ENCODE data around the gene GRIN2C. TPM values are rescaled to one million over a fixed set of nuclear protein-coding genes. Genes with fewer than 3 reads are reported as not detected.

Gene GRIN2C
- total and polyA plus RNA-seq, 9 of the 15 experiments (the other 6 are each of a cell fraction or from before 2014, with no cell fraction given): under 0.01 to 0.33 (median 0.10) TPM; not detected in 2

DNA sequence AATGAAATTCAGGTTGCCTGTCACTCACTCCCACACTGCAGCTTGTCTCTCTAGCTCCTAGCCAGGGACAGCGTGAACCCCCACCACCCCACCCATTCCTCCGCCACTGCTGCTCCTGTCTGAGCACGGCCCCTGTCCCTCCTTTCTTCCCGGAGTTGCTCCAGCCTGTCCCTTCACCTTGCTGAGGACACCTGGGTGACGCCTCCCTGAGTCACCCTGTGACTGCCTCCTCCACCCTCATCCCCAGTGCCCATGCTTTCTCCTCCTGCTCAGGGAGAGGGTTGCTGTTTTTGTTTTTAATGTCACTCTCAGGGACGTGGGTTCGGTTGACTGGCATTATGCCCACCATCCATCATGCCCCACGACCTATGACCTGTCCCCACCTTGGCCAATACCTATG, 57.8 kb downstream of the GRIN2C start:
- no peaks in the 10 kb centered on the region for H3K9me1 ChIP-seq (ENCODE audit: control insufficient read depth, insufficient read depth, low read length)
- in situ Hi-C loops (cut with MboI) (no loop called here), intact Hi-C loops (cut with micrococcal nuclease) (no loop called here)
- TF ChIP-seq TAF15 (IDR thresholded peaks at IDR 0.05; ENCODE audit: low read depth, low read length): no peak
- TF ChIP-seq, protein P1, sequence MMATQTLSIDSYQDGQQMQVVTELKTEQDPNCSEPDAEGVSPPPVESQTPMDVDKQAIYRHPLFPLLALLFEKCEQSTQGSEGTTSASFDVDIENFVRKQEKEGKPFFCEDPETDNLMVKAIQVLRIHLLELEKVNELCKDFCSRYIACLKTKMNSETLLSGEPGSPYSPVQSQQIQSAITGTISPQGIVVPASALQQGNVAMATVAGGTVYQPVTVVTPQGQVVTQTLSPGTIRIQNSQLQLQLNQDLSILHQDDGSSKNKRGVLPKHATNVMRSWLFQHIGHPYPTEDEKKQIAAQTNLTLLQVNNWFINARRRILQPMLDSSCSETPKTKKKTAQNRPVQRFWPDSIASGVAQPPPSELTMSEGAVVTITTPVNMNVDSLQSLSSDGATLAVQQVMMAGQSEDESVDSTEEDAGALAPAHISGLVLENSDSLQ (IDR thresholded peaks at IDR 0.05): 0 out of 2 replicates have a peak, but pooled peaks have one; percentile 10
- ChIA-PET POLR2A (interaction anchor here (0.9 kb wide), 1 partner anchor 67 kb away, joined by 4 read pairs; no protein-coding TSS in a partner anchor), CTCF (ENCODE audit: low intra/inter-chr PET ratio) (no interaction called here)
- no peak for FAIRE-seq
- H3K9me3 ChIP-seq (replicated peaks; ENCODE audit: control insufficient read depth, insufficient read depth, low read depth, low read length): no peaks in the 10 kb centered on the region
- H3K27ac ChIP-seq (ENCODE audit: extremely low read depth, low read depth, low read length): no peak overlapping the region
- H3K36me3 ChIP-seq (ENCODE audit: control insufficient read depth, insufficient read depth, low read length): peaks cover 9% of the 10 kb centered on the region; the same call in 2 of the 3 replicates
- no peak overlapping the region for H3K4me3 ChIP-seq
- H3K27me3 ChIP-seq (ENCODE audit: control insufficient read depth in 2 of 2, insufficient read depth in 2 of 2, low read length in 2 of 2): no peaks in the 10 kb centered on the region
- H3K79me2 ChIP-seq (ENCODE audit: control insufficient read depth, insufficient read depth, low read length): no peaks in the 10 kb centered on the region
- H3K4me1 ChIP-seq (replicated peaks in 1 of 2; ENCODE audit: control insufficient read depth in 2 of 2, insufficient read depth in 2 of 2, low read length in 2 of 2): no peaks in the 10 kb centered on the region
- DNase-seq (ENCODE audit: extremely low read depth in 1 of 4, low spot score in 3 of 4): no peak
- WGBS (ENCODE audit: insufficient coverage, low coverage, missing lambda C conversion rate): 65% methylated on average over 7 of the region's 8 CpGs
- no peak overlapping the region for H3K9ac ChIP-seq (ENCODE audit: insufficient read depth in 1 of 2, low read depth in 2 of 2, low read length in 2 of 2)
- no peak for ATAC-seq
- H4K20me1 ChIP-seq (replicated peaks; ENCODE audit: control insufficient read depth, insufficient read depth, low read length): peaks cover 9% of the 10 kb centered on the region
- H2AFZ ChIP-seq (ENCODE audit: low read depth, low read length): no peak overlapping the region
- BruUV-seq (replicated peaks): no TSS peak
- no peak overlapping the region for H3K4me2 ChIP-seq (ENCODE audit: insufficient read depth, low read length)

DNA sequence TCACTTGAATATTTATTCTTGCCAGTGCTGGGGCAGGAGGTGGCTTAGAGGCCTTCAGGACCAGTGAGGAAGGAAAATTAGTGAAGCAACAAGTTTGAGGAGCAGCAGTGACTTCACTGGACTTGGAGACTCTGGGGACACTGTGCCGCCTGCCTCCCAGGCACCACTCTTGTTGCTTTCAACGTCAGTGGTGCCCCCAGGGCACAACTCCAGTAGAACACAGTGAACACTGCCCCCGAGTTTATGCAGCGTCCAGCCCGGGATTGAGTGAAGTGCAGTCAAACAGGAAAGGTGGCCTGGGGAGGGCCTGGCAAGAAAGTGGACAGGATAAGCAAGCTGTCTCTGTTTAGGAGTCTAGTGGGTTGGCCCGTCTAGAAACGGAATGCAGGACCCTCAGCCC, 59.2 kb downstream of the GRIN2C start:
- no peaks in the 10 kb centered on the region for H3K79me2 ChIP-seq (ENCODE audit: control insufficient read depth, insufficient read depth, low read length)
- POLR2A ChIA-PET: interaction anchor here (0.6 kb wide), 1 partner anchor 56 kb away, joined by 3 read pairs; no protein-coding TSS in a partner anchor
- no peaks in the 10 kb centered on the region for H3K9me1 ChIP-seq (ENCODE audit: control insufficient read depth, insufficient read depth, low read length)
- no peak overlapping the region for H3K9ac ChIP-seq (ENCODE audit: insufficient read depth in 1 of 2, low read depth in 2 of 2, low read length in 2 of 2)
- 56% methylated on average over 7 of the region's 7 CpGs for WGBS (ENCODE audit: insufficient coverage, low coverage, missing lambda C conversion rate)
- no peak overlapping the region for H3K4me3 ChIP-seq
- DNase-seq (ENCODE audit: extremely low read depth in 1 of 4, low spot score in 3 of 4): no peak
- CTCF ChIA-PET (ENCODE audit: low intra/inter-chr PET ratio): no interaction called here
- intact Hi-C loops (cut with micrococcal nuclease): no loop called here
- H3K4me1 ChIP-seq (replicated peaks in 1 of 2; ENCODE audit: control insufficient read depth in 2 of 2, insufficient read depth in 2 of 2, low read length in 2 of 2): peaks cover 0 to under 1% of the 10 kb centered on the region in 2 experiments; a peak in 1 of 5 replicates
- H3K9me3 ChIP-seq (replicated peaks; ENCODE audit: control insufficient read depth, insufficient read depth, low read depth, low read length): no peaks in the 10 kb centered on the region
- no peaks in the 10 kb centered on the region for H3K27me3 ChIP-seq (ENCODE audit: control insufficient read depth in 2 of 2, insufficient read depth in 2 of 2, low read length in 2 of 2)
- H3K36me3 ChIP-seq (ENCODE audit: control insufficient read depth, insufficient read depth, low read length): peaks cover 22% of the 10 kb centered on the region; the same call in 2 of the 3 replicates
- in situ Hi-C loops (cut with MboI): no loop called here
- peaks cover 9% of the 10 kb centered on the region for H4K20me1 ChIP-seq (replicated peaks; ENCODE audit: control insufficient read depth, insufficient read depth, low read length)
- no TSS peak for BruUV-seq (replicated peaks)
- H3K27ac ChIP-seq (ENCODE audit: extremely low read depth, low read depth, low read length): no peak overlapping the region
- H2AFZ ChIP-seq (ENCODE audit: low read depth, low read length): no peak overlapping the region
- no peak overlapping the region for H3K4me2 ChIP-seq (ENCODE audit: insufficient read depth, low read length)
- no peak for ATAC-seq
- FAIRE-seq: no peak
- TF ChIP-seq NELFE (IDR thresholded peaks at IDR 0.05; ENCODE audit: insufficient read depth, insufficient read length): no peak
- TF ChIP-seq TAL1 (IDR thresholded peaks at IDR 0.05): no peak
- no peak for TF ChIP-seq ZNF780A (CRISPR knock-in tag; IDR thresholded peaks at IDR 0.05)
- TF ChIP-seq SIN3A (IDR thresholded peaks at IDR 0.05; ENCODE audit: borderline replicate concordance in 2 of 2, control insufficient read depth in 1 of 2, low read depth in 2 of 2, low read length in 2 of 2): no peak
- no peak for TF ChIP-seq CHD1 (IDR thresholded peaks at IDR 0.05; ENCODE audit: low read length)

All from K562 (cell line).